D721Med (cell line): ENCODE measurements around the gene SAMMSON.

Experiments used
- DNase-seq: peaks from one replicate; pipeline ENCODE4 v3.0.0; 2011; ENCODE audit warnings: low spot score; ENCODE audit not compliant: insufficient read length
- FAIRE-seq: peaks from 2 replicates; lab custom pipeline; 2011; peaks lifted over from hg19 to GRCh38; lab: Jason Lieb, UNC
- CTCF ChIP-seq: IDR thresholded peaks from 2 replicates; pipeline ENCODE4 v1.5.1; 2012; ENCODE audit warnings: mild to moderate bottlenecking, control low read depth; ENCODE audit not compliant: insufficient read depth; ENCODE audit errors: missing control alignments

Gene SAMMSON

GRCh38 chr3:69993757-69994156, 5.8 kb upstream of the SAMMSON start:
- DNase-seq (no peak), FAIRE-seq (no peak)
- TF ChIP-seq CTCF, result no peak

- FAIRE-seq, result no peak
- no peak for TF ChIP-seq CTCF
Observed at GRCh38 chr3:69994919-69995318, 4.6 kb upstream of the SAMMSON start.

GRCh38 chr3:69997631-69998307, 1.8 kb upstream of the SAMMSON start:
- DNase-seq (no peak), FAIRE-seq (no peak)
- no peak for TF ChIP-seq CTCF

More at GRCh38 chr3:69994919-69995318, 4.6 kb upstream of the SAMMSON start:
- no peak for DNase-seq

GRCh38 chr3:69998759-69999139, 784 bp upstream of the SAMMSON start:
- DNase-seq (no peak), FAIRE-seq (no peak)
- no peak for TF ChIP-seq CTCF

- no peak for TF ChIP-seq CTCF
- DNase-seq, result no peak
- no peak for FAIRE-seq
Observed at GRCh38 chr3:70000028-70000410, 486 bp downstream of the SAMMSON start.

- TF ChIP-seq CTCF, result no peak
- DNase-seq (no peak), FAIRE-seq (no peak)
Observed at GRCh38 chr3:70000563-70001081, 1.1 kb downstream of the SAMMSON start.

- FAIRE-seq, result no peak
- DNase-seq, result no peak
- TF ChIP-seq CTCF, result no peak
Observed at GRCh38 chr3:70003119-70003518, 3.6 kb downstream of the SAMMSON start.
